Immature natural killer cell (primary cell): ENCODE measurements around the gene EVPL. TPM values are rescaled to one million over a fixed set of nuclear protein-coding genes. Genes with fewer than 3 reads are reported as not detected.

Experiments used
- DNase-seq, 3 donors: peaks; one replicate each; pipeline ENCODE4 v3.0.0; 2022; ENCODE audit warnings: mixed read lengths in 1 of 3
- H3K27ac Mint-ChIP-seq, 6 donors: one replicate each; pipeline ENCODE4 v1.8.0; 2020; ENCODE audit warnings: mixed read lengths in 6 of 6, mild to moderate bottlenecking in 5 of 6, inconsistent platforms in 4 of 6, moderate library complexity in 3 of 6
- H3K27me3 Mint-ChIP-seq, 3 donors: one replicate each; pipeline ENCODE4 v1.8.0; 2020 to 2021; ENCODE audit warnings: low read depth in 3 of 3, mild to moderate bottlenecking in 3 of 3, mixed read lengths in 3 of 3, moderate library complexity in 3 of 3, inconsistent platforms in 1 of 3
- H3K36me3 Mint-ChIP-seq, 3 donors: one replicate each; pipeline ENCODE4 v1.8.0; 2020; ENCODE audit warnings: mixed read lengths in 3 of 3, inconsistent platforms in 2 of 3, mild to moderate bottlenecking in 2 of 3
- H3K4me1 Mint-ChIP-seq, 2 donors: one replicate each; pipeline ENCODE4 v1.8.0; 2020; ENCODE audit warnings: inconsistent platforms in 2 of 2, mild to moderate bottlenecking in 2 of 2, mixed read lengths in 2 of 2, moderate library complexity in 1 of 2
- H3K4me3 Mint-ChIP-seq, 5 donors: one replicate each; pipeline ENCODE4 v1.8.0; 2020; ENCODE audit warnings: mild to moderate bottlenecking in 5 of 5, mixed read lengths in 5 of 5, inconsistent platforms in 3 of 5, moderate library complexity in 3 of 5
- H3K9me3 Mint-ChIP-seq, 6 donors: one replicate each; pipeline ENCODE4 v1.8.0; 2020; ENCODE audit warnings: mild to moderate bottlenecking in 6 of 6, mixed read lengths in 6 of 6, inconsistent platforms in 4 of 6, moderate library complexity in 3 of 6
- polyA plus RNA-seq, 3 donors: library from polyadenylated mRNA; unstranded; fragments of 300-500 nt; fragmentation: Illumina TruSeq; gene quantifications; one replicate each; pipeline ENCODE4 v1.2.3, GENCODE V29; 2021

Gene EVPL
- polyA plus RNA-seq, 3 donors from 2014 or later: not detected

DNA sequence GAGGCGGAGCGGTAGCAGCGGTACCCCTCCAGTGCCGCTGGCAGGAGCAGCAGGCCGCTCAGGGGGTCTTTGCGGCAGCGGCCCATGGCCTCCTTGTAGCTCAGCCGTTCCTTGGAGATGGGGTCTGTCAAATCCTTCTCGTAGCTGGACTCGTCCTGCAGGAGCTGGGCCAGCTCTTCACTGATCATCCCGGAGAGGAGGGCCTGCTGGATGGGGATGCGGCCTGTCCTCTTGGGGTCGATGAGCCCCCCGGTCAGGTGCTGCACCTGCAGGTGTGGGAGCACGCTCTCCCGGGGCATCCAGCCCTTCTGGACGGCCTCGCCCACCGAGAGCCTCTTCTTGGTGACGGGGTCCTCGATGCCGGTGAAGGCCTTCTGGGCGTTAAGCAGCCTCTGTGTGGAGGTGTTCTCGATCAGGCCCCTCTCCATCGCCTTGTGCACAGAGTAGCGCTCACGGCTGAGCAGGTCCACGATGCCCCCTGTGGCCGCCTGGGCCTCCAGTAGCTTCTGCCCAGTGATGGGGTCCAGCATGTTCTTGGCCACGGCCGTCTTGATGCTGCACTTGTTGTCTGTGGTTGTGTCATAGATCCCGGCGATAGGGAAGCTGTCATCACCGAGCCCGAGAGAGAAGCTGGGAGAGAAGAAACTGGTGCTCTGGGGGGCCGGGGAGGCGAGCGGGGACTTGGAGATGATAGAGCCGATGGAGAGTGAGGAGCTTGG is 19.8 kb downstream of the EVPL start:
- Mint-ChIP-seq H3K27me3 (peaks cover 0 to 4% (median 1%) of the 10 kb centered on the region in 3 donors), H3K27ac (peak overlapping the region in 1 of 6 donors; percentile 7), H3K9me3 (no peaks in the 10 kb centered on the region)

DNA sequence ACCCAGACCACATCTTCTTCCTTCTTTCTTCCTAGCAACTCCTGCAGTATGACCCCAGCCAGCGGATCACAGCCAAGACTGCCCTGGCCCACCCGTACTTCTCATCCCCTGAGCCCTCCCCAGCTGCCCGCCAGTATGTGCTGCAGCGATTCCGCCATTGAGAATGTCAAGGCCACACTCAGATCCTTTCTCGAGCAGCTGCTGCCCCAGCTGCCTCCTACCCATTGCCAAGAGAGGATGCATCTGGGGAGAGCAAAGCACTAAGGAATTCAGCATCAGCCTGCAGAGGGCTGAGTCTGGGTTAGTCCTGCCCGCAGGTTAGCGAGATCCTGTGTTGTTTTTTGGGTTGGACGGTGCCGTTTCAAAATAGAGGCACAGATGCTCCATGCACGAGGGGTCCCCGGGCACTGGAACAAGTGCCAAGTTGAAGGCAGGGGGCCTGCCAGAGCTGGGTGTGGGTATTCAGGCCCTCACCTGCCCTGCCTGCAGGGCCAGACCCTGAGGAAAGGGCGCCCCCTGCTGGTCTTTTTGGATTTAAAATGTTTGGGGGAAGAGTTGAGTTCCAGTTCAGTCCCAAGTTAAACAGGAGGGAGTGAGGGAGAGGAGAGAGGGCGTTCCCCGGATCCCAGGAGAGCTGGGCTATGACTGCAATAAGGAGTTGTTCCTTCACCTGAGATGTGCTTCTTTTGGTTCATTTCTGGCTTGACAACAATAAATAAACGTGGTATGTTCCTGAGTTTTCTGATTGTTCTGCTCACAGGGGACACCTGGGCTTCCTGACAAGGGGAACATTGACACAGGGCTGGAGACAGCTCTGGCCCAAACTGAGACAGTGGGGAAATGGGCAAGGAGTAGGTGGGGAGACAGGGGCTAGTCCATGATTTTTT is 21.6 kb downstream of the EVPL start:
- Mint-ChIP-seq H3K4me1 (no peaks in the 10 kb centered on the region), H3K4me3 (no peak overlapping the region), H3K27ac (peak overlapping the region in 3 of 6 donors; percentile 30 to 81 (median 58)), H3K9me3 (no peaks in the 10 kb centered on the region), H3K27me3 (peaks cover 0 to 4% (median 1%) of the 10 kb centered on the region in 3 donors), H3K36me3 (peaks cover 0 to 10% (median 0%) of the 10 kb centered on the region in 3 donors)
- peak; percentile 58 to 69 (median 64) for DNase-seq

More for the DNA sequence above, 19.8 kb downstream of the EVPL start:
- no peaks in the 10 kb centered on the region for H3K4me1 Mint-ChIP-seq
- H3K36me3 Mint-ChIP-seq: peaks cover 0 to 9% (median 0%) of the 10 kb centered on the region in 3 donors
- no peak for DNase-seq
- no peak overlapping the region for H3K4me3 Mint-ChIP-seq

DNA sequence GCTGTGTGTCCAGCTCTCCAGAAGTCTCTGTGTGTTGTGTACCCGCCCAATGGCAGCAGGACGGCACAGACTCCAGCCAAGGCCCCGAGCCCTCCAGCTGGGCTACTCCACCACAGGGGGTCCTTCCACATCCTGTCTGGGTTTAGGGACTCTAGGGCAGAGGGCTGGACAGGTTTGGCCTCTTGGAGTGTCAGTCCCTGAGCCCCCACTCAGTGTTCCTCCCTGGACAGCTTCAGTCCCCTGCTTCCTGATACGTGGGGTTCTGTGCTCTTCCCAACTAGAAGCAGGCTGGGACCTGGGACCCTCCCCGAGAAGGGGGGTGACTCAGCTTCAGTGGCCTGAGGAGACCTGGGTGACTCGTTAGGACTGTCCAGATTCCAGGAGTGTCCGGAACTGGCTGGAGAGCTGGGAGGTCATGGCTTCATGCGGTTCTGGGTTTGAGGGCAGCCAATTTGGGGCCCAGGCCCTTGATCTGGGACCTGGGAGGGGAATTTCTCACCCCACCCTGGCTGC is 22.3 kb downstream of the EVPL start:
- Mint-ChIP-seq H3K4me1 (no peaks in the 10 kb centered on the region), H3K36me3 (peaks cover 0 to 10% (median 0%) of the 10 kb centered on the region in 3 donors), H3K4me3 (no peak overlapping the region), H3K9me3 (no peaks in the 10 kb centered on the region), H3K27ac (peak overlapping the region in 1 of 6 donors; percentile 22), H3K27me3 (peaks cover 0 to 1% (median 1%) of the 10 kb centered on the region in 3 donors)
- no peak for DNase-seq

DNA sequence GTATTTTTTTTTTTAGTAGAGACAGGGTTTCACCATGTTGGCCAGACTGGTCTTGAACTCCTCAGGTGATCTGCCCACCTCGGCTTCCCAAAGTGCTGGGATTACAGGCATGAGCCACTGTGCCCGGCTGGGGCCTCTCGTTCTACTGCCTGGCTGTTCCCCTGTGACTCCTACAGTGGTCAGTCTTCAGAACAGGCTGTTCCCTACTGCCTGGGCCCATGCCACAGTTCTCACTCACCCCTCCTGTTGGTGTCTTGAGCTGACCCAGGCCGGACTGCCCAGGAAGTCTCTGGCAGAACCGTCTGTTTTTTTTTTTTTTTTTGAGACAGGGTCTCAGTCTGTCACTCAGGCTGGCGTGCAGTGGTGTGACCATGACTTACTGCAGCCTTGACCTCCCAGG is 23.2 kb downstream of the EVPL start:
- no peaks in the 10 kb centered on the region for H3K4me1 Mint-ChIP-seq
- H3K27ac Mint-ChIP-seq: no peak overlapping the region
- peaks cover 0 to 1% (median 0%) of the 10 kb centered on the region in 3 donors for H3K27me3 Mint-ChIP-seq
- H3K36me3 Mint-ChIP-seq: peaks cover 0 to 10% (median 0%) of the 10 kb centered on the region in 3 donors
- no peak overlapping the region for H3K4me3 Mint-ChIP-seq
- no peaks in the 10 kb centered on the region for H3K9me3 Mint-ChIP-seq
- no peak for DNase-seq

DNA sequence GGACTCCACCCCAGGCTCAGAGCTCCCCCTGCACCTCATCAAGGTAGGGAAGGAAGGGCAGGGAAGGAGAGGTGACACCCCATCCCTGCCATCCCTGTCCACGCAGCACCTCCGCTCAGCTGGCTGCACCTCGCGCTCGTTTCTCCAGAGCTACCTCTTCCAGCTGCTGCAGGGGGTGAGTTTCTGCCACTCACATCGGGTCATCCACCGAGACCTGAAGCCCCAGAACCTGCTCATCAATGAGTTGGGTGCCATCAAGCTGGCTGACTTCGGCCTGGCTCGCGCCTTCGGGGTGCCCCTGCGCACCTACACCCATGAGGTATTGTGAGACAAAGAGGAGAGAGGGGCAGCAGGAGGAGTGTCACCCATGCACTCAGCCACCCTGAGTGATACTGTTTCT is 25.0 kb downstream of the EVPL start:
- DNase-seq: no peak
- Mint-ChIP-seq H3K36me3 (peaks cover 0 to 16% (median 0%) of the 10 kb centered on the region in 3 donors), H3K9me3 (no peaks in the 10 kb centered on the region), H3K4me3 (no peak overlapping the region), H3K27me3 (peaks cover 0 to 2% (median 1%) of the 10 kb centered on the region in 3 donors), H3K27ac (no peak overlapping the region), H3K4me1 (peaks cover 6% of the 10 kb centered on the region in 2 donors)

DNA sequence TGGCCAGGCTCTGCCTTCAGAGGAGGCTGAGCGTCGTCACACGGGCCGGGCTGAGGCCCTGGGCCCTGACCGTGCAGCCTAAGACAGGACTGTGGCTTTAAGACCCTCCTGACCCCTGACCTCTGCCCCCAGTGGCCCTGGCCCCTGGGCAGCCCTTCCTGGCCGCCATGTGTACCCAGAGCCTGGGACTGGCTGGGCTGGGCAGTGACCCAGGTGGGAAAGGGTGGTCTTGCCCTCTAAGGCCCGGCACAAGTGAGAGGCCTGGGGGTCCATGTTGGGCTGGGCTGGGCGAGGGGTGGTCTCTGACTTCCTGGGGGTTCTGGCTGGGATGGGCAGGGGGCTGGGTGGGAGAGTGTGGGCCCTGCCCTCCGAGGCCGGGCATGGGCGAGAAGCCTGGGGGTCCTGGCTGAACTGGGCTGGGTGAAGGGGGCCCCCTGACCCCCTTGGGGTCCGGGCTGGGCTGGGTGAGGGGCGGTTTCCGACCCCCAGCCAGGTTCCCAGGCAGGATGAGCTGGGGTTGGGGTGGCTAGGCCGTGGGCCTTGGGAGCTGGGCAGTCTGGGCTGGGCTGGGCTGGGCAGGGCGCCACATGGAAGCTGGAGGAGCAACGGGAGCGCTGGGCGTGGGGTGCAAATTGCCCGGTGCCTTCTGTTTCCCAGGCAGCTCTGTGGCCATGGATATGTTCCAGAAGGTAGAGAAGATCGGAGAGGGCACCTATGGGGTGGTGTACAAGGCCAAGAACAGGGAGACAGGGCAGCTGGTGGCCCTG is 26.2 kb downstream of the EVPL start, which contains the start of gene CDK3:
TSS of gene CDK3 (plus strand) at position 101 of the 767 bp plus-strand sequence. CDS start at position 672, 571 bp downstream.
- no peak within 1 kb of the TSS for H3K4me3 Mint-ChIP-seq
- H3K27me3 Mint-ChIP-seq: peaks cover 0 to 2% (median 1%) of the 10 kb centered on the region in 3 donors
- H3K9me3 Mint-ChIP-seq: no peaks in the 10 kb centered on the region
- H3K27ac Mint-ChIP-seq: no peak within 1 kb of the TSS
- peaks cover 0 to 17% (median 0%) of the 10 kb centered on the region in 3 donors for H3K36me3 Mint-ChIP-seq
- H3K4me1 Mint-ChIP-seq: peaks cover 11% of the 10 kb centered on the region in 2 donors
- no peak for DNase-seq

DNA sequence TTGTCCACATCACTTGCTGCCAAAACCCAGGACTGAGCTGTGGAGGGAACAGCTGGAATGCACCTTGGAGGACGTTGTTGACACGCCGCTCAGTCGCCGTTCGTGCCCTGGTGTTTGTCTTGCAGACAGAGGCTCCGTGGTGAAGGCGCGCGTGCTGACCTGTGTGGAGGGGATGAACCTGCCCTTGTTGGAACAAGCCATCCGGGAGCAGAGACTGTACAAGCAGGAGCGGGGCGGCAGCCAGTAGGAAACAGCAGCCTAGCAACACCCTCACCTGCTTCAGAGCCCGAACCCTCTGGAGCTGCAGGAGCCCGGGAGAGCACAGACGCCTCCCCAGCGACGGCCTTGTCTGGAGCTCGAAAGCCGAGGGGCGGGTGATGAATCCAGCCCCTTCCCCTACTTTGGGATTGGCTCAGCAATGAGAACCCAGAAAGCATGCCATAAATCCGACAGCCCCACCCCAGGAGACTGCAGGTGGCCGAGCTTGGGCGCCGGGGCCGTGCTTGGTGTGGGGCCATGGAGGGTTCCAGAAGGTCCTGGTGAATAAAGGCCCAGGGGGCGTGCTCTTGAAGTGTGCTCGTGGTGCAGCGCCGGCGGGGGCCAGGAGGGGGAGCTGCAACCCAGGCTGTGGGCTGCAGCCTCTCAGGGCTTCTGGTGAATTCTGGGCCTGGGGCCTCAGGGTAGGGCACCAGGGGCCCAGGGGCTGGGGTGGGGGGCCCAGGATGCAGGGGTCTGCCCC is 26.9 kb downstream of the EVPL start:
- H3K27ac Mint-ChIP-seq: no peak overlapping the region
- H3K4me1 Mint-ChIP-seq: peaks cover 11% of the 10 kb centered on the region in 2 donors
- no peaks in the 10 kb centered on the region for H3K9me3 Mint-ChIP-seq
- peaks cover 0 to 2% (median under 1%) of the 10 kb centered on the region in 3 donors for H3K27me3 Mint-ChIP-seq
- no peak overlapping the region for H3K4me3 Mint-ChIP-seq
- peak; percentile 28 to 40 (median 40) for DNase-seq
- peaks cover 0 to 13% (median 0%) of the 10 kb centered on the region in 3 donors for H3K36me3 Mint-ChIP-seq

DNA sequence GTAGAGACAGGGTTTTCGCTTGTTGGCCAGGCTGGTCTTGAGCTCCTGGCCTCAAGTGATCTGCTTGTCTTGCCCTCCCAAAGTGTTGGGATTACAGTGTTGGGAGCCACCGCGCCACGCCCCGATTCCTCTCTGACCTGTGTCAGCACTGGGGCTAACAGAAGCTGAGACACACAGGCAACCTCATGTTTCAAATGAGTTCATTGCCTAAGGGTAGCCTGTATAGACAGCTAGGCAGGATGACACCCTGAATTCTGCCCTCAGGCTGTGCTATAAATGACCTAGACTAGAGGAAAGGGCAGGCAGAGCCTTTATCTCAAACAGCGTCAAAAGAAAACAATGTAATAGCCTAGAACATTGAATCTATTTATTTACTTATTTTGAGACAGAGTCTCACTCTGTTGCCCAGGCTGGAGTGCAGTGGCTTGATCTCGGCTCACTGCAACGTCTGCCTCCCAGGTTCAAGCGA is 28.7 kb downstream of the EVPL start:
- Mint-ChIP-seq H3K4me1 (peaks cover 11% of the 10 kb centered on the region in 2 donors), H3K36me3 (peaks cover 0 to 17% (median under 1%) of the 10 kb centered on the region in 3 donors), H3K9me3 (no peaks in the 10 kb centered on the region), H3K27ac (no peak overlapping the region), H3K4me3 (no peak overlapping the region), H3K27me3 (peaks cover 0 to 2% (median 0%) of the 10 kb centered on the region in 3 donors)
- DNase-seq: no peak

DNA sequence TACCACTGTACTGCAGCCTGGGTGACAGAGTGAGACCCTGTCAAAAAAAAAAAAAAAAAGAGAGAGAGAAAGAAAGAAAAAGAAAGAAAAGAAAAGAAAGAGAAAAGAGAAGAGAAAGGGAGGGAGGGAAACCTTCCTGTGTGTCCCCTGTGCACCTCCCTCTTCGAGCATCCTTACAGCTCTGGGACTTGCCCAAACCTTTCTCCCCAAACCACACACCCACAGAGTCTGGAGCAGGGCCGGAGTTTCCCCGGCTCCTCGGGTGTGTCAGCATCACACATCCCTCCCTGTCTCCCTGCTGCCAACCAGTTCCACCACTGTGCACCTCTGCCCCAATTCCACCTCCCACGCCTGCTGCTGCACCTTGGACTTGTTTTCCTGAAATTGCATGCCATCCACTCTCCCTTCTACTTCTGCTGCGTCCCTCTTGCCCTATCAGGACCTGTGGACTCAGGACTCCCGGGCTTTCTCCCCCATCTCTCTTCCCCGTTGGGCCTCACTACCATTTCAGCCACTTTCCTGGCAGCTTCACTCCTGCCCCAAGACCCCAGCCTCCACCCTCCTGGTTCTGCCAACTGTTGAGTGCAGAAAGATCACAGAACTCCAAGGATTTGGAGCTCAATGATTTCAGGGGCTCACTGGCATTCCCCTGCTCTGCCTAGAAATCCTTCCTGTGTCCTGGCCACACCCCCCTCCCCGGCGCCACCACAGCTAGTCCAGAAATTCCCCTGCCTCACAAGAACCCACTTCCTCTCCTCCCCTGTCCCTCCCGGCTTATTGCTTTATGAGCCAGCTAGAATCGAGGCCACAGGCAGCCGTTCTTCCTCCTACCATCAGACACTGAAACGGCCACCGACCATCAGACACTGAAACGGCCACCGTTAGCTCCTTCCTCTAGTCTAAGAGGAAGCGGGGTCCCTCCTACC is 30.2 kb downstream of the EVPL start:
- peaks cover 11% of the 10 kb centered on the region in 2 donors for H3K4me1 Mint-ChIP-seq
- DNase-seq: no peak
- H3K27ac Mint-ChIP-seq: peak overlapping the region in 5 of 6 donors; percentile 17 to 74 (median 52)
- H3K36me3 Mint-ChIP-seq: peaks cover 0 to 16% (median 3%) of the 10 kb centered on the region in 3 donors
- no peak overlapping the region for H3K4me3 Mint-ChIP-seq
- peaks cover 0 to 2% (median 0%) of the 10 kb centered on the region in 3 donors for H3K27me3 Mint-ChIP-seq
- no peaks in the 10 kb centered on the region for H3K9me3 Mint-ChIP-seq

DNA sequence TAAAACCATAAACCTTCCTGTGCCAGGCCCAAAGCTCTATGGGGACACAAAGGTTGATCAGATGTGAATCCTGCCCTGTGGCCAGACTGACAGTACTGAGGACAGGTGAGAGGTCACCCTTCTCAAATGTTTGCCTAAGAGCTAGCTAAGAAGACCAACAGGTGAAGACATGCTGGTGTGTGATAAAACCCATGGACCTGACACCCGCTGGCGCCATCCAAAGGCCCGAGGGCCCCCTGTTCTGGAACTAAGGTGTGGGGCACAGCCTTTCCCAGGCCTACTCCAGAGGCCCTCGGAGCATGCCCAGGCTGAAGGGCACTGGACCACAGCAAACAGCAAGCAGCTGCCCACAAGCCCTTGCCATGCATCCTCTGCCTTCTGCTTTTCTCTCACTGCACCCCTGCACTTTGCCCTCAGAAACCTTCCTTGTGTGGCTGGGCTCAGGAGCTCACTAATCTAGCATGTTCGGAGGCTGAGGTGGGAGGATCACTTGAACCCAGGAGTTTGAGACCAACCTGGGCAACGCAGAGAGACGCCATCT is 31.7 kb downstream of the EVPL start:
- Mint-ChIP-seq H3K36me3 (peaks cover 4 to 16% (median 7%) of the 10 kb centered on the region in 3 donors), H3K4me3 (no peak overlapping the region), H3K27ac (no peak overlapping the region), H3K9me3 (no peaks in the 10 kb centered on the region), H3K27me3 (peaks cover 0 to 2% (median 0%) of the 10 kb centered on the region in 3 donors), H3K4me1 (peaks cover 11% of the 10 kb centered on the region in 2 donors)
- DNase-seq: no peak

DNA sequence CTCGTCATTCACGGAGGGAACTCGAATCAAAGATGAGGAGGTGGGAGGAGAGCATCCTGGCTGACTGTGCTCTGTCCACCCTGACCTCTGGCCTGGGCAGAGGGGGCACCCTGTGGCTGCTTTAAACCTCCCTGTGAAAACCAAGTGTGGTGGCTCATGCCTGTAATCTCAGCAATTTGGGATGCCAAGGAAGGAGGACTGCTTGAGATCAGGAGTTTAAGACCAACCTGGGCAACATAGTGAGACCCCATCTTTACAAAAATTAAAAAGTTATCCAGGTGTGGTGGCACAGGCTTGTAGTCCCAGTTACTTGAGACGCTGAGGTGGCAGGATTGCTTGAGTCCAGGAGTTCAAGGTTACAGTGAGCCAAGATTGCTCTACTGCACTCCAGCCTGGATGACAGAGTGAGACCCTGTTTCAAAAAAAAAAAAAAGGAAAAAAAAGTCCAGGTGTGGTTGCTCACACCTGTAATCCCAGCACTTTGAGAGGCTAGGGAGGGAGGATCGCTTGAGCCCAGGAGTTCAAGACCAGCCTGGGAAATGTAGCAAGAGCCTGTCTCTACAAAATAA is 32.2 kb downstream of the EVPL start:
- Mint-ChIP-seq H3K4me1 (peaks cover 11% of the 10 kb centered on the region in 2 donors), H3K4me3 (no peak overlapping the region), H3K27ac (no peak overlapping the region), H3K27me3 (peaks cover 0 to 2% (median 0%) of the 10 kb centered on the region in 3 donors), H3K36me3 (peaks cover 4 to 16% (median 7%) of the 10 kb centered on the region in 3 donors), H3K9me3 (no peaks in the 10 kb centered on the region)
- no peak for DNase-seq
